Neural progenitor cell (in vitro differentiated cells): Measurements from ENCODE around the gene SURF6.

Experiments
- CTCF ChIP-seq: fragments of 200-600 bp; sonication (generic); IDR thresholded peaks from 2 replicates; pipeline ENCODE4 v1.5.1; 2017; ENCODE audit warnings: antibody characterized with exemption, mild to moderate bottlenecking
- EZH2 ChIP-seq: fragments of 200-600 bp; sonication (generic); IDR thresholded peaks from 2 replicates; pipeline ENCODE4 v1.6.1; 2017; ENCODE audit warnings: antibody characterized with exemption, mild to moderate bottlenecking, moderate library complexity
- EZH2phosphoT487 ChIP-seq: fragments of 200-600 bp; sonication (generic); IDR thresholded peaks from 2 replicates; pipeline ENCODE4 v1.6.1; 2017; ENCODE audit warnings: antibody characterized with exemption

GRCh38 chr9:133307301-133307700 is 28.7 kb downstream of the SURF6 start:
- TF ChIP-seq CTCF (no peak), EZH2 (no peak), EZH2phosphoT487 (no peak)
